Psoas muscle (tissue), 8 donors: ENCODE data around the gene CTSO. TPM values are rescaled to one million over a fixed set of nuclear protein-coding genes. Genes with fewer than 3 reads are reported as not detected.
"Not testable (repeated sequence)": the region's sequence is repeated elsewhere in the genome, so short reads cannot be mapped to it uniquely, and the experiment has no call there.

ENCODE experiments used
- ATAC-seq, 4 donors: fragments of 200-7000 bp; cut with Tn5 transposase; one replicate each; pipeline ENCODE4 v1.9.1; 2020; ENCODE audit warnings: moderate library complexity in 3 of 4, mild to moderate bottlenecking in 2 of 4
- DNase-seq, 2 donors: peaks; one replicate each; pipeline ENCODE4 v3.0.0-alpha.2; 2020
- H3K27ac ChIP-seq: fragments of 200-600 bp; one replicate; pipeline ENCODE4 v1.8.0; 2022
- H3K27me3 ChIP-seq, 3 donors: fragments of 200-600 bp in 1 of 3; one replicate each; pipeline versions ENCODE4 v1.6.1 to v1.8.0; 2013 to 2022; ENCODE audit warnings: low read length in 2 of 3, mild to moderate bottlenecking in 2 of 3, moderate library complexity in 1 of 3; ENCODE audit not compliant: insufficient read depth in 3 of 3
- H3K36me3 ChIP-seq, 2 donors: fragments of 200-600 bp in 1 of 2; one replicate each; pipeline versions ENCODE4 v1.6.1 to v1.8.0; 2013 to 2022; ENCODE audit warnings: low read depth in 1 of 2, mild to moderate bottlenecking in 1 of 2, moderate library complexity in 1 of 2; ENCODE audit not compliant: insufficient read depth in 1 of 2
- H3K4me1 ChIP-seq: fragments of 200-600 bp; one replicate; pipeline ENCODE4 v1.8.0; 2022
- H3K4me3 ChIP-seq: fragments of 200-600 bp; one replicate; pipeline ENCODE4 v1.8.0; 2022; ENCODE audit warnings: mild to moderate bottlenecking
- H3K9me3 ChIP-seq: fragments of 200-600 bp; one replicate; pipeline ENCODE4 v1.8.0; 2022
- WGBS, 3 donors: extraction: QIAGEN DNeasy Blood & Tissue Kit; methylation state at CpG; one replicate each; pipeline versions ENCODE4 v1.1.6 to v1.1.7; 2013; 5-methylcytosine and 5-hydroxymethylcytosine counted together
- intact Hi-C, 2 donors: fragments of 100-400 bp; cut with DNase I; formaldehyde crosslinking; loops; one replicate each; pipeline versions ENCODE4 v1.11.0 to v1.14.2; 2022
- polyA plus RNA-seq, 3 donors: library from polyadenylated mRNA; stranded (reverse); fragments of 200-250 nt; gene quantifications; one replicate each; pipeline ENCODE4 v1.2.3, GENCODE V29; 2013
- total RNA-seq, 4 donors: library from RNA; stranded (reverse); fragmentation: NEBNext Ultra II Directional in 2 of 4; extraction: Animal tissue kit (Norgen Biotek cat#: 25700) in 2 of 4; gene quantifications; one replicate each; pipeline versions ENCODE4 v1.2.1 to v1.2.4, GENCODE V29; 2021 to 2023
- TF ChIP-seq, protein P1 (sequence below): fragments of 200-600 bp; IDR thresholded peaks from one replicate; pipeline ENCODE4 v1.8.0; 2022; ENCODE audit warnings: antibody characterized with exemption
- donor health status: healthy with polysubstance abuse.
- donor health status: DM: no; HTN: no; CAD: no; lungs with moderate emphysema.
- donor health status: Bipolar disorder and iron deficiency.
- donor health status: healthy.
- donor health status: DM: yes; HTN: yes; CAD: no.
- donor health status: DM: no; HTN: no; CAD: no.
- donor health status: DM: no; HTN: no; CAD: no.
- donor health status: DM: yes; HTN: yes; CAD: no.

The CTSO gene
- total and polyA plus RNA-seq, 7 donors = 2.0 to 4.2 (median 3.0) TPM

DNA sequence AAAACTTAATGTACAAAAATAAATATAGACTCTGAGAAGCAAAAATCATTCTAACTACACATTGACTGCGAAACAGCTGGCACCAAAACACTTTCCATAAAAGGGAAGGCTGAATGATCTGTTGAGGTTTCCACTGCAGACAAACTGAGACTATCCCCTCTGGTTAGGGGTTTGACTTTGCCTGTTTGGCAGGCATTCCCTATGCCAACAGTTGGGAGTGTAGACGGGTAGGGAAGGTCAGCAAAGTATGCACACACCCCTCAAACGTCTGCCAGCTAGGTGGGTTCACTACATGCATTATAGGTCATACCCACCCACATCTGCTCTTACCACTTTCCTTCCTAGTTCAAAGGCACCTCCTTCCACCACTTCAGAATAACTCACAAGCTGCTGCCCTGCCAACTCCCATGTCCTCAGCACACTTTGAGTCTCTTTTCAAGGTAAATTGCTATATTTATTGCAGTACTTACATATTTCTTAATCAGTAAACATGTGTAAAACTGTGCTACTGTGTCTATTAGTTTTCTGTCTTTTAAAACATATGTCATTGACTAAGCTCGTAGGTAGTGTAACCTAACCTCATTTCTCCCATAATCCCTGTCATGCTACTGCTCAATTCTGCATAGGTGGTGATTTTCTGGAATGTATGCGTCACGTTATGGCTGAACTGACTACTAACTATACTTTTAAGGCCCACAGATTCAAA is 12.4 kb downstream of the CTSO start:
- TF ChIP-seq, protein P1, sequence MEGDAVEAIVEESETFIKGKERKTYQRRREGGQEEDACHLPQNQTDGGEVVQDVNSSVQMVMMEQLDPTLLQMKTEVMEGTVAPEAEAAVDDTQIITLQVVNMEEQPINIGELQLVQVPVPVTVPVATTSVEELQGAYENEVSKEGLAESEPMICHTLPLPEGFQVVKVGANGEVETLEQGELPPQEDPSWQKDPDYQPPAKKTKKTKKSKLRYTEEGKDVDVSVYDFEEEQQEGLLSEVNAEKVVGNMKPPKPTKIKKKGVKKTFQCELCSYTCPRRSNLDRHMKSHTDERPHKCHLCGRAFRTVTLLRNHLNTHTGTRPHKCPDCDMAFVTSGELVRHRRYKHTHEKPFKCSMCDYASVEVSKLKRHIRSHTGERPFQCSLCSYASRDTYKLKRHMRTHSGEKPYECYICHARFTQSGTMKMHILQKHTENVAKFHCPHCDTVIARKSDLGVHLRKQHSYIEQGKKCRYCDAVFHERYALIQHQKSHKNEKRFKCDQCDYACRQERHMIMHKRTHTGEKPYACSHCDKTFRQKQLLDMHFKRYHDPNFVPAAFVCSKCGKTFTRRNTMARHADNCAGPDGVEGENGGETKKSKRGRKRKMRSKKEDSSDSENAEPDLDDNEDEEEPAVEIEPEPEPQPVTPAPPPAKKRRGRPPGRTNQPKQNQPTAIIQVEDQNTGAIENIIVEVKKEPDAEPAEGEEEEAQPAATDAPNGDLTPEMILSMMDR = no peak
- Histone ChIP-seq H3K4me3 (no peak overlapping the region), H3K9me3 (no peaks in the 10 kb centered on the region), H3K27ac (no peak overlapping the region), H3K4me1 (no peaks in the 10 kb centered on the region), H3K36me3 (peaks cover 0 to 12% of the 10 kb centered on the region in 2 donors), H3K27me3 (no peaks in the 10 kb centered on the region)
- no peak for ATAC-seq
- intact Hi-C loops = loop anchor here in 1 of 2 donors (10.0 kb wide), 1 partner anchor 136 kb away; no protein-coding TSS in a partner anchor
- WGBS, 3 donors = 70 to 75% (median 70%) methylated on average over 6 of the region's 6 CpGs
- DNase-seq = no peak

DNA sequence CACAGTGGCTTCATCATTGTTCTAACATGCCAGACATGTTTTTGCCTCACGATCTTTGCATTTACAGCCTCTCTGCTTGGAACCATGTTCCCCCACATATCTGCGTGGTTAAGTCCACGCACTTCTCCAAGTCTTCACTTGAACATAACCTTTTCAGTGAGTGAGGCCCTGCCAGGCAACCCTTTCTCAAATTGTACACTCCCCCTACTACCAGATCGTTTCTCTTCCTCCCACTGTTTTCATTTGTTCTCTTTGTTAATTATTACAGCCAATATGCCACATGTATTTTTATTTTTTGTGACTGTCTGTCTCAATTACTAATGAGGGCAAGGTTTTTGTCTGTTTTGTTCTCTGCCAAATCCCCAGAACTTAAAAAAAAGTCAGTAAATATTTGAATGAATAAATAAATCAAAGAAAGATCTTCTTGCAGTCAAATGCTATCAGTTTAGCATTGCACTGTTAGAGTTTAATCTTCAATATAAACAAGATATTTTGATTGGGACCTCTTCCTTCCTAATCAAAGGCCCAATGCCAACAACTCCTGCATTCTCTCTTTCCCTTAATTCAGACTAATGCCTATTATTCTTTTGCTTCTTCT is 18.2 kb downstream of the CTSO start:
- Histone ChIP-seq H3K4me1 (no peaks in the 10 kb centered on the region), H3K4me3 (no peak overlapping the region), H3K36me3 (peaks cover 0 to 4% of the 10 kb centered on the region in 2 donors), H3K9me3 (no peaks in the 10 kb centered on the region), H3K27ac (no peak overlapping the region), H3K27me3 (no peaks in the 10 kb centered on the region)
- 83 to 86% (median 85%) methylated on average over 4 of the region's 4 CpGs for WGBS, 3 donors
- TF ChIP-seq, protein P1 = no peak
- intact Hi-C loops = no loop called here
- DNase-seq (no peak), ATAC-seq (no peak)

DNA sequence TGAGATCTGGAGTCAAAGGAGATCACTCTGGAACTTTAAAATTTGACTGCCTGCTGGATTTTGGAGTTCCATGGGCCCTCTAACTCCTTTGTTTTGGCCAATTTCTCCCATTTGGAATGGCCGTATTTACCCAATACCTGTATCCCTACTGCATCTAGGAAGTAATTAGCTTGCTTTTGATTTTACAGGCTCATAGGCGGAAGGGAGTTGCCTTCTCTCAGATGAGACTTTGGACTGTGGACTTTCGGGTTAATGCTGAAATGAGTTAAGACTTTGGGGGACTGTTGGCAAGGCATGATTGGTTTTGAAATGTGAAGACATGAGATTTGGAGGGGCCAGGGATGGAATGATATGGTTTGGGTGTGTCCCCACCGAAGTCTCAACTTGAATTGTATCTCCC is 19.0 kb downstream of the CTSO start:
- DNase-seq, H3K27me3 ChIP-seq, H3K27ac ChIP-seq, H3K9me3 ChIP-seq, intact Hi-C loops, H3K36me3 ChIP-seq, ATAC-seq, H3K4me1 ChIP-seq, H3K4me3 ChIP-seq: not testable (repeated sequence)
- 96 to 98% (median 96%) methylated on average over 4 of the region's 4 CpGs for WGBS, 3 donors

DNA sequence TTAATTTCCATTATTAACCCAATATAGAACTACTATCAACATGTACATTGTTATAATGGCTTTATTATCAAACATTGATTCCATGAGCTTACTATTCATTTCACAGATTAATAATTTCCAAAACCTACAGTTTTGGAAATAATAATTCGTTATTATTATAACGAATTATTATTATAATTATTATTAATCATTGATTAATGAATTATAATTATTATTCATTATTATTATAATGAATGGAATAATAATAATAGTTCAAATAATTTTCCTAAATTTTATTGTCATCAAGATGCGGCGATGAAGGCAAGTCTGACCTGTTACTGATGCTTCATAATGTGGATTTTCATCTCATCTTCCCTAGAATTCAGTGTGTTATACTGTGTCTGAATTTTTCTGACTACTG is 22.0 kb downstream of the CTSO start:
- no peaks in the 10 kb centered on the region for H3K9me3 ChIP-seq
- H3K27me3 ChIP-seq = no peaks in the 10 kb centered on the region
- H3K4me3 ChIP-seq = no peak overlapping the region
- 96 to 97% (median 97%) methylated on average over 4 of the region's 4 CpGs for WGBS, 3 donors
- H3K27ac ChIP-seq = no peak overlapping the region
- DNase-seq = no peak
- intact Hi-C loops = no loop called here
- ATAC-seq = no peak
- no peaks in the 10 kb centered on the region for H3K4me1 ChIP-seq
- H3K36me3 ChIP-seq = peaks cover 0 to 5% of the 10 kb centered on the region in 2 donors
- TF ChIP-seq, protein P1 = no peak

DNA sequence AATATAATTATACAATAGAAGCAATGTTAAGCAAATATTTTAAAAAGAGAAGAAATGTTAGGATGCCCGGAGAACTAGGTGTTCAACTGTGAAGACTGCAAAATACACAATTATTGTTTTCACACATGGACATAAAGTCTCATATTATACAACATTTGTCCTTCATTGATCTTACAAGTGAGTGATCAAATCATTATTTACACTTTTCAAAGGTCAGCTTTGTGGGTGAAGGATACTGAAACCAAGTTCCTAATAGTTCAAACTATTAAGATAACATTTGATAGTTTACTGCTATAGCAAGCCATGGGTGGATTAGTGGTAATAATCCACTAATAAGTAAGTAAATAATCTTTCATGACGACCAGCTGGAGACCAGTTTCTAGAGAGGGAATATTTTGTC is 23.3 kb downstream of the CTSO start:
- DNase-seq = no peak
- peaks cover 0 to 5% of the 10 kb centered on the region in 2 donors for H3K36me3 ChIP-seq
- TF ChIP-seq, protein P1 = no peak
- no peaks in the 10 kb centered on the region for H3K27me3 ChIP-seq
- H3K9me3 ChIP-seq = no peaks in the 10 kb centered on the region
- 77 to 89% (median 88%) methylated on average over 2 of the region's 2 CpGs for WGBS, 3 donors
- intact Hi-C loops = no loop called here
- H3K4me3 ChIP-seq = no peak overlapping the region
- no peak for ATAC-seq
- H3K27ac ChIP-seq = no peak overlapping the region
- no peaks in the 10 kb centered on the region for H3K4me1 ChIP-seq
